ENCODE results near the gene SLC5A12.

DNA sequence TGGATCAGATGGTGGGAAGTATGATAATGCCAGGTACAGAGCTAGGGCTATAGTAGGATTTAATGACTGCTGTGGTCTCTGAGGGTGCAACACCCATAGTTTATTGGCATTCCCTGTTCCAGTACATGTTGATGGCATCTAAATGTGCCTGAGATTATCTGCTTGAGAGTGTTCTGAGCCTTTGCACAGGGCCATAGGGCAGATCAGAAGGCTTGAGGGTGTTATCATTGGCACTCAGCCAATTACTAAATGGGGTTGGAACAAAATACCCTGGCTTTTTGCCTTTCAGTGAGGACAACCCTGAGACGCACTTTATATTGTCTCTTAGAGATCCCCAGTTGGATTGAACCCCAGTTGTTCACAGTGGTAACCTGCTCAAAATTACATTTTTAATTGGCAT, 6.7 kb downstream of the SLC5A12 start:
- TF ChIP-seq, protein P1, sequence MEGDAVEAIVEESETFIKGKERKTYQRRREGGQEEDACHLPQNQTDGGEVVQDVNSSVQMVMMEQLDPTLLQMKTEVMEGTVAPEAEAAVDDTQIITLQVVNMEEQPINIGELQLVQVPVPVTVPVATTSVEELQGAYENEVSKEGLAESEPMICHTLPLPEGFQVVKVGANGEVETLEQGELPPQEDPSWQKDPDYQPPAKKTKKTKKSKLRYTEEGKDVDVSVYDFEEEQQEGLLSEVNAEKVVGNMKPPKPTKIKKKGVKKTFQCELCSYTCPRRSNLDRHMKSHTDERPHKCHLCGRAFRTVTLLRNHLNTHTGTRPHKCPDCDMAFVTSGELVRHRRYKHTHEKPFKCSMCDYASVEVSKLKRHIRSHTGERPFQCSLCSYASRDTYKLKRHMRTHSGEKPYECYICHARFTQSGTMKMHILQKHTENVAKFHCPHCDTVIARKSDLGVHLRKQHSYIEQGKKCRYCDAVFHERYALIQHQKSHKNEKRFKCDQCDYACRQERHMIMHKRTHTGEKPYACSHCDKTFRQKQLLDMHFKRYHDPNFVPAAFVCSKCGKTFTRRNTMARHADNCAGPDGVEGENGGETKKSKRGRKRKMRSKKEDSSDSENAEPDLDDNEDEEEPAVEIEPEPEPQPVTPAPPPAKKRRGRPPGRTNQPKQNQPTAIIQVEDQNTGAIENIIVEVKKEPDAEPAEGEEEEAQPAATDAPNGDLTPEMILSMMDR (IDR thresholded peaks at IDR 0.05), result no peak
- TF ChIP-seq POLR2A (IDR thresholded peaks at IDR 0.05; ENCODE audit: low read depth) (no peak), POLR2AphosphoS5 (IDR thresholded peaks at IDR 0.05) (no peak)

All from esophagus muscularis mucosa (tissue), 3 donors.